Suppressor macrophage (primary cell): ENCODE measurements around the gene RPN2.
A peak's percentile ranks its signal among the peaks of the same experiment; 100 is the strongest.

ENCODE experiments used
- DNase-seq, 4 experiments: peaks; one replicate each; pipeline ENCODE4 v3.0.0-alpha.2; 2020 to 2022

RPN2 gene

GRCh38 chr20:37243937-37244571, 64.9 kb downstream of the RPN2 start:
- no peak for DNase-seq

DNA sequence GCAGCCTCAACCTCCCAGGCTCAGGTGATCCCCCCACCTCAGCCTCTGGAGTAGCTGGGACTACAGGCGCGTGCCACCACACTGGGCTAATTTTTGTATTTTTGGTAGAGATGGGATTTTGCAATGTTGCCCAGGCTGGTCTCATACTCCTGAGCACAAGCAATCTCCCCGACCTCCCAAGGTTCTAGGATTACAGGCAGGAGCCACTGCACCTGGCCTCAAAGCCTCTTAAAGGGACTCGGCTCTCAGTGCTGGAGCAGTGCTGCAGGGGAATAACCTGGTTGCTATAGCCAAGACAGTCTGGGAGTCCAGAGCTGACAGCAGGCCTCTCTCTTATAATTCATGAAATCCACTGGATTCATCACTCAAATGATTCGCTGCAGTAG, 65.4 kb downstream of the RPN2 start:
- DNase-seq, result no peak

DNA sequence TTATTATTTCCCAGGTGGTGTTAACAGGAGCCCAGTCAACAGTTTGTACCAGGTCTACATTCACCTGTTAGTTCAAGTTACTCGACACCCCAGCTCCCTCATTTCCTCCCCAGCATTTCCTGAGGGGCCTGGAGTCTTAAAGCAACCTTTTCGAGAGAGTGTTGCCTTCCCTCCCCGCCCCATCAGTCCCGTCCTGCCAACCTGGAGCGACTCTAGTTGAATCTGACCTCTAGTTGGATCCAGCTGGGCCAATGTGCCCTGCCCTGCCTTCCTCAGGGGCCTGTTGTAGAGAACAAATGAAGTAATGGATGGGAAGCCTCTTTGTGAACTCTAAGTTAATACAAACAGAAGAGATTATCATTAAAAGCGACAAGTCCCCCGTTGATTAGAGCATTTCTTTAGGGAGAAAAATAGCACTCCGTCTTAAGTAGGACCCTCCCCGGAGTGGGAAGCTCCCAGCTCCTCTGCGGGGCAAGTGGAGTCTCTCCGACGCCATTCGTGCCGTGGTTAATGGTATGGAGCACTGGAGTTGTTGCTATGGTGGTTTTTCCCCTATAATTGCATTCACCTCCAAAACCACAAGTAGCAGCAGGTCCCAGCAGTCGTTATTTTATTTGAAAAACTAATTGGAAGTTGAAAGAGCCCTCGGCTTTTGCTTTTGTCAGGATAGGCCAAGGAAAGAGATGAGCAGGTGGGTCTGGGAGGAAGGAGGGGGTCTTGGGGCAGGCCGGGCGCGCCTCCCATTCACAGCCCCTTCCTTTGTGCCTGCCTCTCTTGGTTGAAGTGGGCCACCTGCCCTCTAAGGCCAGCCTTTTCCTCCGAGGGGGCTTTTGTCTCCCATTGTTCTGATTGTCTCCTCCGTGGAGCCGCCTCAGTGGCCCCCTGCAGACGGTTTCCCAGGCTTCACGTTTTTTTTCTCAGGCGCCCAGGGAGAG, 66.4 kb downstream of the RPN2 start:
- no peak for DNase-seq

GRCh38 chr20:37246736-37247135, 67.6 kb downstream of the RPN2 start:
- no peak for DNase-seq

- DNase-seq, result no peak
These were observed 68.4 kb downstream of the RPN2 start for GRCh38 chr20:37247547-37247946.

GRCh38 chr20:37249304-37249703, 70.2 kb downstream of the RPN2 start:
- DNase-seq, result no peak

DNA sequence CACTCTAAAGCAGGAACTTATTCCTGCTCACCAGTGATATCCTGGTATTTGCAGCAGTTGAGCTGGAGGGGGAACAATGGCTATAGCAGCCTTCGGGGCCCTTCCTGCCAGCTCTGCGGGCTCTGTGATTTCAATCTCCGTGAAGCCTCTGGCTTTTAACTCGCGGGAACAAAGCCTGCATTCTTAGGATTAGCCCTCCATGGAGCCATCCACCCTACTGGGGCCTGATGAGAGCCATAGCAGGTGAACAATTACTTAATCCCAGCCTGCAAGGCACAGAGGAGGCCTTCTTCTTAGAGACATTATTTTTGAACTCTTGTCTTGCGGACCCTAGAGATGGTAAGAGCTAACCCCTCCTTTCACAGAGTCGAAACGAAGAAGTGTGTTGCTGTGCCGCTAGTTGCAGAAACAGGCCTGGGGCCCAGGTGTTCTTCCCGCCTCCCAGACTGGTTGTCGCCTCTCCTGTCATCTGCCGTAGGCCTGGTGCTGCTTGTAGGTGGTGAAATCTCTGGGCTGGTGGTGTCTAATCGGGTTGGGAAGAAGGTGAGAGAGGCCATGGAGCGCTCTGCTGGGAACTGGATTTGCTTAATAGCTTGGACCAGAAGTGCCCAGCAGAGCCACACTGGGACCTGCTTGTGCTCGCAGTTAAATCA, 72.8 kb downstream of the RPN2 start:
- peak in 1 of 4 experiments; percentile 7 for DNase-seq

- DNase-seq, result no peak
These were observed 74.0 kb downstream of the RPN2 start for GRCh38 chr20:37253087-37253486.

GRCh38 chr20:37254114-37254878, 75.2 kb downstream of the RPN2 start:
- DNase-seq, result peak in 1 of 4 experiments; percentile 12

- DNase-seq, result no peak
These were observed 77.2 kb downstream of the RPN2 start for GRCh38 chr20:37256286-37256685.

DNA sequence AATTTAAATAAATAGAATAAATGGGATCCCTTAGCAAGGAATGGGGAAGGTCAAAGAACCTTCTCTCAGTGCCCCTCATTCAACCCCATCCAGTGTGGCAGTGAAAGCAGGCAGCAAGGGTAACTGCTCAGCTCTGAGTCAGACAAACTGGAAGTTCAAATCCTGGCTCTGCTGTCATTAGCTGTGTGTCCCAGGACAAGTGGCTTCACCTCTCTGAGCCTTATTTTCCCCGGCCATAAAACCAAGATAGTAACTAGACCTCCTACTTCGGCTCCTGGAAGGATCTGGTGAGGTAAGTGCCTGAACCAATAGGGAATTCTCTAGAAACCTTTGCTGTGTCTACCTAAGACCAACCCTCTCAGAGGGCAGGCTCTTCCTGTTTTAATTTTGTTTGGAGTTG, 78.4 kb downstream of the RPN2 start:
- DNase-seq, result no peak

DNA sequence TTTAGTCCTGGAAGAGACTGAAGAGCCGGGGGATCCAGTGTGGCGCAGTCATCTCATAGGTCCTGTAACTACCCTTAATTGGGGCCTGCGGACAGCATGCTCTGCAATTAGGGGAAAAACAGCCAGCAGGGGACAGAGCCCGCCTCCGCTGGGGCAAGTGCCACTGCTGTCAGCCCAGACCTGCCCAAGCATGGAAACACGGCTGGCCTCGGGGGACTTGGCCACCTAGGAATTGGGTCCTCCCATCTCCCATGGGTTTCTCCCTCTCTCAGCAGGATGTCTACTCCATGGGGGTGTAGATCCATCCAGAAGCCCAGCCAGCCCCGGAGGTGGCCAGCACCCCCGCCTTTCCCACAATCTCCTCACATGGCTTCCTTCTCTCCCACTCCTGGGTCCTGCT, 78.9 kb downstream of the RPN2 start:
- DNase-seq, result no peak

GRCh38 chr20:37259031-37259430, 79.9 kb downstream of the RPN2 start:
- DNase-seq, result no peak

- DNase-seq, result no peak
These were observed 80.7 kb downstream of the RPN2 start for GRCh38 chr20:37259865-37260264.

GRCh38 chr20:37260923-37261322, 81.8 kb downstream of the RPN2 start:
- no peak for DNase-seq

GRCh38 chr20:37261714-37262113, 82.6 kb downstream of the RPN2 start, which contains the start of gene GHRH:
Gene GHRH (minus strand): TSS chr20:37261814. CDS start chr20:37256889, 4,925 bp downstream.
- DNase-seq, result no peak

DNA sequence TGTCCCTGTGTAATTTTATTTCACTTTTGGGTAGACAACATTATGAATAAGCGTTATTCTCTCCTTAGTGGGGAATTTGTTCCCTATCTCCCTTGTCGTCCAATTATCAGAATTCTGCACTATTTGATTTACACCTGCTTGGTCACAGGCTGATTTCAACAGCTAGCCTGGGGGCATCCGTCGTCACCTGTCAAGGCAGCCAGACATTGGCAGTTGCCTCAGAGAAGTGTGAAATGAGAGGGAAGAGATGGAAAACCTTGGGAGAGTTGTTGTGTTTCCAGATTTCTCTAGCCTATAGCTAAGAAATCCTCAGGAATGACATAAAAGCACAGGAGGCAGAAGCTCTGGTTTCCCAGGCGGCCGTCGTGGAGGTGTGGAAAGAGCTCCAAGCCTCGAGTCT, 83.4 kb downstream of the RPN2 start:
- no peak for DNase-seq

DNA sequence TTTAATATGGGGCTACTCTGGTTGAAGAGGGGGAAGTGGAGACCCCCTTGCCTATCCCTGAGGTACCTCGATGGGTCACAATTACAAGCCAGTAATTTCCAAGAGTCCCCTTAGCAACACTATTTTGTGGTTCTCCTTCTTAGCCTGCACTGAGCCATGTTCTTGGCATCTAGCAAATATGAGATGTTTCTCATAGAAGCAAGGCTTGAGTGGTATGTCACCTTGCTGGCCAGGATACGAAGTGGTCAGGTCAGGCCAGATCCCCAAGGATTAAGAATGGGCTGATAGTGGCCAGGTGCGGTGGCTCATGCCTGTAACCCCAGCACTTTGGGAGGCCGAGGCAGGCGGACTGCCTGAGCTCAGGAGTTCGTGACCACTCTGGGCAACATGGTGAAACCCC, 84.6 kb downstream of the RPN2 start:
- no peak for DNase-seq

DNA sequence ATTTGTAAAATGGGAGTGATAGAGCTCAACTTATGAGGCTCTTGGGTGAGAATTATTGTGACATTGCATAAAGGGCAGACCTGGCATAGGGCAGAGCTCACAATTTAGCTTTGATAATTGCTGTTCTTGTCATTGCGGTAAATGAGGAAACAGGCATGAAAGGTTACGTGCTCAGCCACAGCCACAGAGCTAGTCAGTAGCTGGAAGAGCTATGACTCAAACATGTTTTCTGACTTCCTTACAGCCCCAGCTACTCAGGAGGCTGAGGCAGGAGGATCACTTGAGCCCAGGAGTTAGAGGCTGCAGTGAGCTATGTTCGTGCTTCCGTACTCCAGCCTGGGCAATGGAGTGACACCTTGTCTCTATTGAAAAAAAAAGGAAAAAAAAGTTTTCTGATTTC, 86.0 kb downstream of the RPN2 start:
- DNase-seq, result peak; percentile 78 to 93 (median 85)

- DNase-seq, result no peak
These were observed 88.0 kb downstream of the RPN2 start for GRCh38 chr20:37266940-37267666.

- DNase-seq, result no peak
These were observed 88.7 kb downstream of the RPN2 start for GRCh38 chr20:37267667-37268313.
